Osteoblast (primary cell): ENCODE results near the gene RNF186. TPM values are rescaled to one million over a fixed set of nuclear protein-coding genes. Genes with fewer than 3 reads are reported as not detected.

Experiments used
- DNase-seq: peaks from one replicate; pipeline ENCODE4 v3.0.0; 2011; ENCODE audit warnings: low spot score, mixed read lengths; ENCODE audit not compliant: insufficient read length; ENCODE audit errors: missing footprints
- H2AFZ ChIP-seq: 2 replicates; pipeline ENCODE4 v1.6.0; 2011; ENCODE audit warnings: mild to moderate bottlenecking, low read length
- H3K27ac ChIP-seq: 2 replicates; pipeline ENCODE4 v1.5.1; 2011; ENCODE audit warnings: mild to moderate bottlenecking, low read depth, low read length, moderate library complexity
- H3K27me3 ChIP-seq: 2 replicates; pipeline ENCODE4 v1.6.0; 2012; ENCODE audit warnings: mild to moderate bottlenecking, control low read depth, inconsistent platforms, low read length, moderate library complexity; ENCODE audit not compliant: insufficient read depth
- H3K36me3 ChIP-seq: 2 replicates; pipeline ENCODE4 v1.5.1; 2011; ENCODE audit warnings: mild to moderate bottlenecking, low read length, control low read depth, moderate library complexity; ENCODE audit not compliant: insufficient read depth
- H3K4me1 ChIP-seq: 2 replicates; pipeline ENCODE4 v1.5.1; 2011; ENCODE audit warnings: mild to moderate bottlenecking, low read length, control low read depth, moderate library complexity; ENCODE audit not compliant: insufficient read depth
- H3K4me2 ChIP-seq: 2 replicates; pipeline ENCODE4 v1.6.0; 2011; ENCODE audit warnings: mild to moderate bottlenecking, low read length; ENCODE audit not compliant: insufficient read depth
- H3K4me3 ChIP-seq: fragments of 200-600 bp; sonication (generic); 3 replicates; pipeline ENCODE4 v1.5.1; 2012; ENCODE audit warnings: mild to moderate bottlenecking, low read length, inconsistent platforms; ENCODE audit not compliant: insufficient read depth
- H3K79me2 ChIP-seq: 2 replicates; pipeline ENCODE4 v1.6.0; 2012; ENCODE audit warnings: mild to moderate bottlenecking, low read length, control low read depth, inconsistent platforms; ENCODE audit not compliant: insufficient read depth
- H3K9me3 ChIP-seq: 2 replicates; pipeline ENCODE4 v1.5.1; 2011; ENCODE audit warnings: low read depth, low read length, control low read depth
- H4K20me1 ChIP-seq: 2 replicates; pipeline ENCODE4 v1.6.0; 2012; ENCODE audit warnings: mild to moderate bottlenecking, low read length, control low read depth; ENCODE audit not compliant: insufficient read depth
- total RNA-seq: library from RNA; depleted of rRNA; stranded (reverse); fragments of >200 nt; gene quantifications from 2 replicates; pipeline ENCODE4 v1.2.3, GENCODE V29; 2012
- TF ChIP-seq, protein P1 (sequence below): IDR thresholded peaks from 2 replicates; pipeline ENCODE4 v1.5.1; 2011; ENCODE audit warnings: mild to moderate bottlenecking, low read depth, low read length, moderate library complexity; ENCODE audit errors: extremely low read depth

RNF186 gene
- total RNA-seq, 1 donor, result not detected

DNA sequence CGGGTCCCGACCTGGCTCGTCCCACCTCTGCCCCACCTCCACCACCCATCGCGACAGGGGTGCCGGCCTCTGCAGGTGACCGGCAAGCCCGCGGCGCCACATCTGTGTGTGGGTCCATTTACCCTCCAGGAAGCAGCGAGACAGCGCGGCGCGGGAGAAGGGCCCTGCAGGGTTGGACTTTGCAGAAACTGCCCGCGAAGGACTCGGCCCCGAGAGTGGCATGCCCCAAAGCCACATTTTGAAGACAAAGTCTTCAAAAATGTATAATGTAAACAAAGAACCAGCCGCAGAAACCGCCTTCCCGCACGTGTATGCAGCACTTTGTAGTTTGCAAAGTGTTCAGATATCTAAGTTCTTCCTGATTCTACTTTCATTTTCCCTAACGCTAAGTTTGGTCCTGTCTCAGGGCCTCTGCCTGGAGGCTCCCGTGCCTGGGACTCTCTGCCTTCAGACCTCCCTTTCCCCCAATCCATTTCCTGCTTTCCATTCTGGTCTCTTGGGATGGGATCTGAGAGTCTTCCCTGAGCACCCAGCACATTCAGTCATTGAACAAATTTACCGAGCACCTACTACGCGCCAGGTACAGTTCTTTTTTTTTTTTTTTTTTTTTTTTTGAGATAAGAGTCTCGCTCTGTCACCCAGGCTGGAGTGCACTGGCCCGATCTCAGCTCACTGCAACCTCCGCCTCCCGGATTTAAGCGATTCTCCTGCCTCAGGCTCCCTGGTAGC lies 14.8 kb downstream of the RNF186 start:
- H3K36me3 ChIP-seq, result no peaks in the 10 kb centered on the region
- peak overlapping the region; percentile 80 for H3K27ac ChIP-seq
- DNase-seq, result peak; percentile 94
- TF ChIP-seq, protein P1, sequence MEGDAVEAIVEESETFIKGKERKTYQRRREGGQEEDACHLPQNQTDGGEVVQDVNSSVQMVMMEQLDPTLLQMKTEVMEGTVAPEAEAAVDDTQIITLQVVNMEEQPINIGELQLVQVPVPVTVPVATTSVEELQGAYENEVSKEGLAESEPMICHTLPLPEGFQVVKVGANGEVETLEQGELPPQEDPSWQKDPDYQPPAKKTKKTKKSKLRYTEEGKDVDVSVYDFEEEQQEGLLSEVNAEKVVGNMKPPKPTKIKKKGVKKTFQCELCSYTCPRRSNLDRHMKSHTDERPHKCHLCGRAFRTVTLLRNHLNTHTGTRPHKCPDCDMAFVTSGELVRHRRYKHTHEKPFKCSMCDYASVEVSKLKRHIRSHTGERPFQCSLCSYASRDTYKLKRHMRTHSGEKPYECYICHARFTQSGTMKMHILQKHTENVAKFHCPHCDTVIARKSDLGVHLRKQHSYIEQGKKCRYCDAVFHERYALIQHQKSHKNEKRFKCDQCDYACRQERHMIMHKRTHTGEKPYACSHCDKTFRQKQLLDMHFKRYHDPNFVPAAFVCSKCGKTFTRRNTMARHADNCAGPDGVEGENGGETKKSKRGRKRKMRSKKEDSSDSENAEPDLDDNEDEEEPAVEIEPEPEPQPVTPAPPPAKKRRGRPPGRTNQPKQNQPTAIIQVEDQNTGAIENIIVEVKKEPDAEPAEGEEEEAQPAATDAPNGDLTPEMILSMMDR, result no peak
- H4K20me1 ChIP-seq, result no peaks in the 10 kb centered on the region
- H3K27me3 ChIP-seq, result no peaks in the 10 kb centered on the region
- no peaks in the 10 kb centered on the region for H3K9me3 ChIP-seq
- peak overlapping the region; percentile 87 for H2AFZ ChIP-seq
- H3K4me3 ChIP-seq, result peak overlapping the region; percentile 84
- peaks cover 29% of the 10 kb centered on the region for H3K4me1 ChIP-seq
- H3K4me2 ChIP-seq, result peak overlapping the region; percentile 92
- H3K79me2 ChIP-seq, result no peaks in the 10 kb centered on the region

DNA sequence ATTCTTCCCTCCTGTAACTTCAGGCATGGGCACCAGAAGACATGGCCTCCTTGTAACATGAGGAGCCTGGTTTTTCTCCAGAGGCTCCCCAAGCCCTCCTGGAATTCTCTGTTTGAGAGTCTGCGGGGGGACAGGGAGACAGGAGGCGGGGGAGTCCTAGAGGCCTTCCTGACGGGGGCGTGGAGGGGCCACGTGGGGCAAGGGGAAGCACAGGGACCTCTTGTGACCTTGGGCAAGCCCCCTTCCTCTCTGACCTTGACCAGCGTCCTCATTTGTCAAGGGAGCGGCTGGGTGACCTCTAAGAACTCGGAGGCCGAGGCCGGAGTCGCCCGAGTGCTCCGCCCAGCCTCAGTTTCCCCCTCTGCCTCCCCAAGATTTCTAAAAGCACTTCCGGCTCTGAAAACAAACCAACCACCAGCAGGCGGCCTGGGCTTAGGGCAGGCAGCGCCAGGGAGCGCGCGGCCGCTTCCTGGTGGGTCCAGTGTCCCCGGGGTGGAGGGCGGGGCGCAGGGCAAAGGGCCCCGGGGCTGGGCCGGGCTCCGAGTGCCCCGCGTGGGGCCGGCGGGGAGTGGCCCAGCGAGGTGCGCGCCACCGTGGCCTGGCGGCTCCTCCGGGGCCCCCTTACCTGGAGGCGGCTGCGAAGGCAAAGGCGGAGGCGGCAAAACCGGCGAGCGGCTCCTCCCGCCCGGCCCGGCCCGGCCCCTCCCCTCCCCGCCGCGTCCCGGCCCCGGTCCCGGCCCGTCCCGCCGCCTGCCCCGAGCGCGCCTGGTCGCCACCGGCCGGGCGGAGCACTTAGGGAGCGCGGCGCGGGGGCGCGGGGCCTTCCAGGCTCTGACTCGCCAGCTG lies 15.6 kb downstream of the RNF186 start, which contains the start of gene TMCO4:
TSS of gene TMCO4 (minus strand) at position 687 of the 846 bp plus-strand sequence. CDS start 19,158 bp downstream, outside the sequence.
- peak; percentile 95 for DNase-seq
- H3K9me3 ChIP-seq, result no peaks in the 10 kb centered on the region
- no peaks in the 10 kb centered on the region for H3K36me3 ChIP-seq
- H3K4me3 ChIP-seq, result peak within 1 kb of the TSS; percentile 84
- H4K20me1 ChIP-seq, result no peaks in the 10 kb centered on the region
- peaks cover 29% of the 10 kb centered on the region for H3K4me1 ChIP-seq
- H3K27me3 ChIP-seq, result no peaks in the 10 kb centered on the region
- peak within 1 kb of the TSS; percentile 87 for H2AFZ ChIP-seq
- no peaks in the 10 kb centered on the region for H3K79me2 ChIP-seq
- peak within 1 kb of the TSS; percentile 92 for H3K4me2 ChIP-seq
- TF ChIP-seq, protein P1, result peak; percentile 31
- H3K27ac ChIP-seq, result peak within 1 kb of the TSS; percentile 80

DNA sequence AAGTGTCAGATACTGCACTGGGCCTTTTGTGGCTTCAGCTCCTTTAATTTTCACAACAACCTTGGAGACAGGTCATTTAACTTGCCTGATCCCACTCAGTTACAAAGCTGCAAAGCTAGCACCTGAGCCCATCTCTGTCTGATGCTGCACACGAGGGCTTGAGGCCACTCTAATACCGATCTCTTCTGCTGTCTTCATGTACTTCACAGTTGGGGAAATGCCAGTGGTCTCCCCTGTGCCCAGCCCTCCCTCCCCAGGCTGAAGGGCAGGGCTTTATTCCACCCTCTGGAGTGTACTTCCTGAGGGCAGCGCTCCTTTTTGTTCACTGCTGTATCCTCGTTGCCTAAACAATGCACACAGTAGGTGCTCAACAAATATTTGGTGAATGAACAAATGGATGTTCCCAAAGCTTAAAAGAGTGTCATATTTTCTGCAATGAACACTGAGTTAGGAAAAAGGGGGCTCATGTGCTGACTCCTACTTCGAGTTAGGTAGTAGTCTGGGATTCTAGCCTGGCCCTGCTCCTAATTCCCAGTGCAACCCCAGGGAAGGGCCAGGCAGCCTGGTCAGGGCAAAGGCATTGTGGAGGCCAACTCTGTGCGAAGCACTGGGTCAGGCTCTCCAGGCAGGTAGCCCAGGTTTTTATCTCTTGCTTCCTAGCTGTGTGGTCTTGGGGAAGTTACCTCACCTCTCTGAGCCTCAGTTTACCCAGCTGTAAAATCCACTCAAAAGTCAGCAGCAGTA lies 16.4 kb downstream of the RNF186 start:
- DNase-seq, result peak; percentile 66
- H2AFZ ChIP-seq, result peak overlapping the region; percentile 85
- H3K27ac ChIP-seq, result no peak overlapping the region
- H3K4me2 ChIP-seq, result peak overlapping the region; percentile 92
- TF ChIP-seq, protein P1, result no peak
- no peaks in the 10 kb centered on the region for H4K20me1 ChIP-seq
- H3K9me3 ChIP-seq, result no peaks in the 10 kb centered on the region
- no peaks in the 10 kb centered on the region for H3K36me3 ChIP-seq
- H3K4me1 ChIP-seq, result peaks cover 29% of the 10 kb centered on the region
- H3K79me2 ChIP-seq, result no peaks in the 10 kb centered on the region
- H3K4me3 ChIP-seq, result peak overlapping the region; percentile 84
- no peaks in the 10 kb centered on the region for H3K27me3 ChIP-seq
